ES-I3 (cell line): Measurements from ENCODE around the gene NTM.

Experiments
- H3K36me3 ChIP-seq: 2 replicates; pipeline ENCODE4 v1.6.1; 2013; ENCODE audit warnings: mild to moderate bottlenecking, low read length, control low read depth, moderate library complexity; ENCODE audit not compliant: insufficient read depth
- H3K4me1 ChIP-seq: 2 replicates; pipeline ENCODE4 v1.6.1; 2013; ENCODE audit warnings: mild to moderate bottlenecking, control low read depth, low read length; ENCODE audit not compliant: insufficient read depth
- H3K9ac ChIP-seq: 2 replicates; pipeline ENCODE4 v1.6.1; 2013; ENCODE audit warnings: low read depth, mild to moderate bottlenecking, low read length, moderate library complexity
- H3K9me3 ChIP-seq: 2 replicates; pipeline ENCODE4 v1.6.1; 2013; ENCODE audit warnings: mild to moderate bottlenecking, low read length, moderate library complexity; ENCODE audit not compliant: control insufficient read depth, insufficient read depth

NTM gene

GRCh38 chr11:131595797-131596196 is 225.4 kb downstream of the NTM start:
- no peaks in the 10 kb centered on the region for H3K36me3 ChIP-seq
- H3K9me3 ChIP-seq, result no peaks in the 10 kb centered on the region
- peaks cover 26% of the 10 kb centered on the region for H3K4me1 ChIP-seq
- H3K9ac ChIP-seq, result no peak overlapping the region

GRCh38 chr11:131597890-131598289 is 227.5 kb downstream of the NTM start:
- Histone ChIP-seq H3K9ac (no peak overlapping the region), H3K36me3 (no peaks in the 10 kb centered on the region), H3K4me1 (peaks cover 19% of the 10 kb centered on the region), H3K9me3 (no peaks in the 10 kb centered on the region)

- Histone ChIP-seq H3K9me3 (no peaks in the 10 kb centered on the region), H3K36me3 (no peaks in the 10 kb centered on the region), H3K9ac (no peak overlapping the region), H3K4me1 (peaks cover 19% of the 10 kb centered on the region)
These were observed 227.9 kb downstream of the NTM start for GRCh38 chr11:131598305-131598704.

GRCh38 chr11:131599285-131599684 is 228.9 kb downstream of the NTM start:
- Histone ChIP-seq H3K36me3 (no peaks in the 10 kb centered on the region), H3K4me1 (peaks cover 19% of the 10 kb centered on the region), H3K9me3 (no peaks in the 10 kb centered on the region), H3K9ac (no peak overlapping the region)

GRCh38 chr11:131600628-131601027 is 230.2 kb downstream of the NTM start:
- Histone ChIP-seq H3K4me1 (peaks cover 11% of the 10 kb centered on the region; the same call in 1 of the 2 replicates), H3K9me3 (no peaks in the 10 kb centered on the region), H3K9ac (no peak overlapping the region), H3K36me3 (no peaks in the 10 kb centered on the region)

GRCh38 chr11:131601586-131601985 is 231.2 kb downstream of the NTM start:
- no peak overlapping the region for H3K9ac ChIP-seq
- no peaks in the 10 kb centered on the region for H3K9me3 ChIP-seq
- H3K4me1 ChIP-seq, result 0 out of 2 replicates have a peak, but pooled peaks cover 8% of the 10 kb centered on the region
- H3K36me3 ChIP-seq, result no peaks in the 10 kb centered on the region

GRCh38 chr11:131602431-131602830 is 232.0 kb downstream of the NTM start:
- Histone ChIP-seq H3K9me3 (no peaks in the 10 kb centered on the region), H3K36me3 (no peaks in the 10 kb centered on the region), H3K4me1 (0 out of 2 replicates have a peak, but pooled peaks cover 8% of the 10 kb centered on the region), H3K9ac (no peak overlapping the region)

GRCh38 chr11:131606811-131607335 is 236.5 kb downstream of the NTM start:
- Histone ChIP-seq H3K9ac (no peak overlapping the region), H3K9me3 (no peaks in the 10 kb centered on the region), H3K36me3 (no peaks in the 10 kb centered on the region), H3K4me1 (peaks cover 19% of the 10 kb centered on the region)

- Histone ChIP-seq H3K9me3 (no peaks in the 10 kb centered on the region), H3K4me1 (peaks cover 19% of the 10 kb centered on the region), H3K9ac (no peak overlapping the region), H3K36me3 (no peaks in the 10 kb centered on the region)
These were observed 238.9 kb downstream of the NTM start for GRCh38 chr11:131609337-131609736.

GRCh38 chr11:131609921-131610320 is 239.5 kb downstream of the NTM start:
- H3K9ac ChIP-seq, result no peak overlapping the region
- H3K4me1 ChIP-seq, result peaks cover 19% of the 10 kb centered on the region

GRCh38 chr11:131611322-131611721 is 240.9 kb downstream of the NTM start:
- peaks cover 19% of the 10 kb centered on the region for H3K4me1 ChIP-seq
- no peak overlapping the region for H3K9ac ChIP-seq
- no peaks in the 10 kb centered on the region for H3K9me3 ChIP-seq
- no peaks in the 10 kb centered on the region for H3K36me3 ChIP-seq

More at GRCh38 chr11:131609921-131610320, 239.5 kb downstream of the NTM start:
- Histone ChIP-seq H3K36me3 (no peaks in the 10 kb centered on the region), H3K9me3 (no peaks in the 10 kb centered on the region)

GRCh38 chr11:131612533-131612932 is 242.1 kb downstream of the NTM start:
- Histone ChIP-seq H3K9me3 (no peaks in the 10 kb centered on the region), H3K9ac (no peak overlapping the region), H3K4me1 (peaks cover 19% of the 10 kb centered on the region), H3K36me3 (no peaks in the 10 kb centered on the region)

- H3K9me3 ChIP-seq, result no peaks in the 10 kb centered on the region
- no peaks in the 10 kb centered on the region for H3K36me3 ChIP-seq
- H3K4me1 ChIP-seq, result peaks cover 12% of the 10 kb centered on the region
- H3K9ac ChIP-seq, result no peak overlapping the region
These were observed 244.2 kb downstream of the NTM start for GRCh38 chr11:131614631-131615030.

GRCh38 chr11:131615611-131616010 is 245.2 kb downstream of the NTM start:
- Histone ChIP-seq H3K9me3 (no peaks in the 10 kb centered on the region), H3K36me3 (no peaks in the 10 kb centered on the region), H3K9ac (no peak overlapping the region), H3K4me1 (peaks cover 12% of the 10 kb centered on the region)

GRCh38 chr11:131616481-131617140 is 246.2 kb downstream of the NTM start:
- Histone ChIP-seq H3K9ac (no peak overlapping the region), H3K36me3 (no peaks in the 10 kb centered on the region), H3K4me1 (peaks cover 2% of the 10 kb centered on the region; the same call in 1 of the 2 replicates)

More at GRCh38 chr11:131616481-131617140, 246.2 kb downstream of the NTM start:
- no peaks in the 10 kb centered on the region for H3K9me3 ChIP-seq
